Fibroblast of villous mesenchyme (primary cell): ENCODE results near the gene RPL28. TPM values are rescaled to one million over a fixed set of nuclear protein-coding genes. Genes with fewer than 3 reads are reported as not detected.

Source experiments
- DNase-seq: peaks from one replicate; pipeline ENCODE4 v3.0.0-alpha.2; 2010; ENCODE audit warnings: low read depth
- H3K4me3 ChIP-seq: 2 replicates; pipeline ENCODE4 v1.5.1; 2011; ENCODE audit warnings: low read depth, mild to moderate bottlenecking, low read length
- CTCF ChIP-seq: IDR thresholded peaks from 2 replicates; pipeline ENCODE4 v1.5.1; 2012; ENCODE audit warnings: low read depth, mild to moderate bottlenecking, low read length; ENCODE audit not compliant: insufficient read depth
- total RNA-seq: library from RNA; depleted of rRNA; stranded (reverse); fragments of >200 nt; gene quantifications from 2 replicates; pipeline ENCODE4 v1.2.3, GENCODE V29; 2012

RPL28 gene
- total RNA-seq, 1 donor, result 124 TPM

GRCh38 chr19:55347442-55348009 is 38.2 kb upstream of the RPL28 start:
- TF ChIP-seq CTCF, result no peak
- DNase-seq, result no peak
- H3K4me3 ChIP-seq, result no peak overlapping the region

- TF ChIP-seq CTCF, result no peak
- H3K4me3 ChIP-seq, result no peak overlapping the region
- DNase-seq, result no peak
These were observed 37.3 kb upstream of the RPL28 start for GRCh38 chr19:55348317-55349034.

DNA sequence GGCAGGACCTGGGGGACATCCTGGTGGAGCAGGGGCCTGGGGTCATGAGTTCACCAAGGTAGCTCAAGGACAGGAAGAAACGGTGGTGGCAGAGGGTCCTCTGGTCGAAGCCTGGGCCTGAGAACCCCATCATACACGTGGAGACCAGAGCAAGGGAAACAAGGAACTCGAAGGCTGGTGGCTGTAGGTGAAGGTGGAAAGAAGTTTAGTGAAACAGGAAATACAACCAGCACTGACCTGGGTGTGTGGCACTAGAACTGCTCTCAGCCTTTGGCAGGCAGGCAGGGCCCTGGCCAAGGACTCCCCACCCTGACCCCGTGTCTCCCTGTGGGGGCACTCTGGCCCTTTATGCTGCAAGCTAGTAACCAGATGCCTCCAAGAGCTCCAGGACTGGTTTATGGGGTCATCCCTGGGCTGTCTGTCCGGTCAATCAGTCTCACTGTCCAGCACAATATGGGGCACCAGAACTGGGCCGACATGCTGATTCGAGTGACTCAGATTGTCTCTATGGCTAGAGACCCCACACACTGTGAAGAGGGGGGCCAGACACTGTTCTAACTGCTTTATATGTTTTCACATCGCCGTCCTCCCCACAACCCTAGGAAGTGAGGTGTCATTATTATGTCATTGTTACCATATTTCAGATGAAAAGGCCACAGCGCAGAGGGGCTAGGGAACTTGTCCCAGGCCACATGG is 35.0 kb upstream of the RPL28 start:
- no peak for DNase-seq
- TF ChIP-seq CTCF, result no peak

DNA sequence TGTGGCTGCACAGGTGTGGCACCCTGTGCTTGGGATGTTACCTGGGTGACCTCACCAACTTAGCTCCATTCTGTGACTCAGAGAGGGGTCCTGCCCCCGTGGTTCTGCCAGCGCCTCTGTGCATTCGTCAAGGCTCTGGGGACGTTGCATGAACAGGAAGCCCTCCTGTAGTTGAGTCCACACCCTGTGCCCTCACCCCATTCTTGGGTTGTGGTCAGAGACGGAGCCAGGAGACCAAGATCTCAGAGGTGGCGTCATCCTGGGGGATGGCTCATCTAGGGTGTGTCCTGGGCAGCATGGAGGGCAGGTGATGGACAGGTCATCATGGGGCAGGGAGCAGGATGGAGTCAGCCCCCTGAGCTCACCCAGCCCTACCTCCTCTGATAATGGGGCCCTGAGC is 33.7 kb upstream of the RPL28 start:
- TF ChIP-seq CTCF, result no peak
- no peak for DNase-seq

More for the DNA sequence above, 35.0 kb upstream of the RPL28 start:
- H3K4me3 ChIP-seq, result no peak overlapping the region

GRCh38 chr19:55352549-55353145 is 33.1 kb upstream of the RPL28 start:
- TF ChIP-seq CTCF, result no peak
- H3K4me3 ChIP-seq, result no peak overlapping the region
- no peak for DNase-seq

More for the DNA sequence above, 33.7 kb upstream of the RPL28 start:
- H3K4me3 ChIP-seq, result no peak overlapping the region

GRCh38 chr19:55353356-55353802 is 32.4 kb upstream of the RPL28 start:
- no peak for TF ChIP-seq CTCF
- DNase-seq, result no peak
- H3K4me3 ChIP-seq, result peak overlapping the region; percentile 59
